GM18868 (cell line): ENCODE measurements around the gene KCNMB2.

Experiments used
- ATAC-seq: cut with Tn5 transposase; IDR thresholded peaks from one replicate; pipeline ENCODE4 v1.9.1; 2021; ENCODE audit warnings: mild to moderate bottlenecking, moderate library complexity; ENCODE audit not compliant: unreplicated experiment

The KCNMB2 gene

GRCh38 chr3:178567611-178568010, 31.4 kb downstream of the KCNMB2 start:
- ATAC-seq = no peak

DNA sequence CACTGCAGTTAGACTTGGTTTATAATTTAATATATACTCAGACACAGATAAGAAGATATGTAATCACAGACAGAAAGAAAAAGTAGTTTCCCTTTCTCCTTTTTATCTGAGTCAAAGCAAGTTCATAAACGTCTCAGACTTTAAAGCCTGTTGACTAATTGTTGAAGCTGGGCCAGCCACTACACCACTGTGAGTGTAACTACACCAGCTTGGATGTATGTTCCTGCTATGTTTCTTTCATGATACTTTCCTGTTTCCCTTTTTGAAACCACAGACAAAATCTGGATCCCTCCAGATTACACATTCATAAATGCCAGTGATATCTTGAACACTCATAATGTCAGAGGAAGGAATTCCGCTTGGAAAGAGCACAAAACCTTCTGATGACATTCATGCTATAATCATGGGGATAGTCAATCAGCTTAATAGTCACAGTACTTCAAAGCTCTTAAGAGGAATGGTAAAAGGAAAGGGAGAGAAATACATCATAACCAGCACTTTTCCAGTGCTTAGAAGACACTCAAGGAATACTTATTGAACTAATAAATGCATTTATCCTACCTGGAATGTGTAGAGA, 32.0 kb downstream of the KCNMB2 start:
- peak; percentile 72 for ATAC-seq

- no peak for ATAC-seq
Observed at GRCh38 chr3:178568911-178569310, 32.7 kb downstream of the KCNMB2 start.

DNA sequence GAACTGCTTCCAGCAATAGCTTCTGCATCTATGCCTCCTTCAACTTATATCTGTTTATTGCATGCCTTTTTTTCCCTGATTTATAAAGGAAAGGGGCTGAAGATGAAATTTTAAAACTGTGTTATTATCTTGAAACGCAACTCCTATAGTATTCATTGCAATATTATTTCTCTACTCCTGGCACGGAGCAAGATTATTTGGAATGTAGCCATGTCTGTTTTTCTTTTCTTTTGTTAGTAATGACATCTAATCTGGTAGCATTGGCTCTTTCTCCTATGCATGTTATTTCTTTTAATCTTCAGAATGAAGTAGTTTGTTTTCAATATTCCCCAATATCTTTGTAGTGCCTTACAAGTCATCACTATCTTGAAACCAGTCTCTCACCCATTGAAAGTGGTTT, 33.6 kb downstream of the KCNMB2 start:
- ATAC-seq = no peak

GRCh38 chr3:178583963-178584575, 47.8 kb downstream of the KCNMB2 start:
- no peak for ATAC-seq

GRCh38 chr3:178584722-178585380, 48.6 kb downstream of the KCNMB2 start:
- ATAC-seq = no peak

- peak; percentile 65 for ATAC-seq
Observed at GRCh38 chr3:178585454-178585853, 49.2 kb downstream of the KCNMB2 start.

DNA sequence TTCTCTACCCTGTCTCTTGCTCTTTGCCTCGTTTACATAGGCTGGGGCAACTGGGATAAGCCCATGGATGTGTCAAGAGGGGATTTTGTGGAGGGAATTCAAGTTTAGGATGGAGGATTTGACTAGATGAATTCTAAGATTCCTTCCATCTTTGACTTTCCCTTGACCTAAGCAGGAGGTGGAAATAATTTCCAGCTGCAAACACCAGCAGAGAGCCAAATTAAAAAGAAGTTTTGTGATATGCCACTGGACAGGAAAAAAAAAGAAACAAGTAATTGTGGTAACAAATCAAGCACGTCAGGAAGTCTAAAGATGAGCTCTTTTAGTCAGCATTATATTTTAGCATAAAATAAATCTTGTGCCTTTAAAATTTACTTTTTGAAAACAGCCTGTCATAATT, 49.8 kb downstream of the KCNMB2 start:
- no peak for ATAC-seq

GRCh38 chr3:178588628-178589027, 52.4 kb downstream of the KCNMB2 start:
- no peak for ATAC-seq

DNA sequence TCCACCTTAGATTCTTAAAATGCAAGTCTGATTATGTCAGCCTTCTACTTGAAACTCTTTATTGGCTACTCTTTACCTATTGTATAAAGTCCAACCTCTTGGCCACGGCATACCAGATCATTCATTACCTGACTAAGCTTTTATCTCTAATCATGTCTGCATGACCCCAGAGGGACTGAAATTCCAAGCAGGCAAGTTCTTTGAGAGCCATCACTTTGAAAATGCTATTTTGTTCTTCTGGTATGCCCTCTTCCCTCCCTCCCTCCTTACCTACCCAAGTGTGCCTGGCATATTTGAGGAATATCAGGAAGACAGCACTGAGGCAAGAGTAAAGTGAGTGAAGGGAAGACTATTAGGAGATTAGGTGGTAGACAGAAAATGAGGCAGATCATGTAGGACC, 57.5 kb downstream of the KCNMB2 start:
- no peak for ATAC-seq

GRCh38 chr3:178597371-178597770, 61.1 kb downstream of the KCNMB2 start:
- ATAC-seq = no peak

DNA sequence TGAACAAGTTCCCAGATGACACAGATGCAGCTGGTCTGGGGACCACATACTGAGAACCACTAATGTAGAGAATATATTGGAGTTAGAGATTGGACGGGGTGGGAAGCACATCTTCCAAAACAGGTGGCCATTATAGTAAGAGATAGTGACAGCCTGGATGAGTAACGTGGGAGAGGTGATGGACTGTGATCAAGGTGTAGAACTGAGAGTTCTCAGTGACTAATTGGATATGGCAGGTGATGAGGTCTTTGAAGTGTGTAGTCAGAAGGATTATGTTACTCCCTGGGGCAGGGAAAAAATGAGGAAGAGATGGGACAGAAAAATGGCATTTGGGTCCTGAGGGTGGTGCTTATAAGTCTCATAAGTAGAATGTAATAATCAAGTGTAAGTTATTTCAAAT, 66.6 kb downstream of the KCNMB2 start:
- no peak for ATAC-seq

DNA sequence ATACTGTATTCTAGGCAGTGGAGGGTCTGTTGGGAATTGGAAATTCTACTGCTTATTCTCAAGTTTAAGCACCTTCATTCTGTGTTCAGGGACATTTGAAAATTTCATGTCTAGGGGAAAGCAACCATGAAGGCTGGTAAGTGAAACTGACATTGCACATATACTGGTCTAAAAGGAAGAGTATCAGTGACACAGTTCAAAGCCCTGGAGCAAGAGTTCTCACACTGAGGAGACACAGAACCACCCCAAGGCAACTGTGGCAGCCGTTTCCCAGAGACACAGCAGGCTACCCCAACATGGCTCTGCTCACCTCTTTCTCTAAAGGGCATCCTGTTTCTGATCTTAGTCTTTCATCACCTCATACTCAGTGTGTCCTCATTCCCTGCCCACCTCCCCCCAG, 67.5 kb downstream of the KCNMB2 start:
- ATAC-seq = peak; percentile 74

DNA sequence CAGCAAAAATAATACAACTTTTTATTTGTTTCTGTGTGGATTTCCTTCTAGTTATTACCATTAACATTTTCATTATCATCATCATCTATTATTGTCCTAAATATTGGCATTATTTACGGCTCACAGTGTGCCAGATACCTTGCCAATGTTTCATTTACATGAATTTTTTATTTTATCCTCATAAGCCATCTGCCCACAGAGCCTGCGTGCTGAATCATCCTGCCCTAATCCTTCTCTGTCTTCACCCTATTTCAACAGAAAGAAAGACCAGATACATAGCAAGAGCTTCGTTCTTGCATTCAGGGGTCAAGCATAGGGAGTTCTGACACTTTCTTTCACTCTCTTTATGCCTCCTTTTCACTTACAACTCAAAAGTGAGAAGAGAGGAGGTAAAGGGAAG, 82.0 kb downstream of the KCNMB2 start:
- ATAC-seq = peak; percentile 46

- ATAC-seq = no peak
Observed at GRCh38 chr3:178618896-178619295, 82.7 kb downstream of the KCNMB2 start.

DNA sequence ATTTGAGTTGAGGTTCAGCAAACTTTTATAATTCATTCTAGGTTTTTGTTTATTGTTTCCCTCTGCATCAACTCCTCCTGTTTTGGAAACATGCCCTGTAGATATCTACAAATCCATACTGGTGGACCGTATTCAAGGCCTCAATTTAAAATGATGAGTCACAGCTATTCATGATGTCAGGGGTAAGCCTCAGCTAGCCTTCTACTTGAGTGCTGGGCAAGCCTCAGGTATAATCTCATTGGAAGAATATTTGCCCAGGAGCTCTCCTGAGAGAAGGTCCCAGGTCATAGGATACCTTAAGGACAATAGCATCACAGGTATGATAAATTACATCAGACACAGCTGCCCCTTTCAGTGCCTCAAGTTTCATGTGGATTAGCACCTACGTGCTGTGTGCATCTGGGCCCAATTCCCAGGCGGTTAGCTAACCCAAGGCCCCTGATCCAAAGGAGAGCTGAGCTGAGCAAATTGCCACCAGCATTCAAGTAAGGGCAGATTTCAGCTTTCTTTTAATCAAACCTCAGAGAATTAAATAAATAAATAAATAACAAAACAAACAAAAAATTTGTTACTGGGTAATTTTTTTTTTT, 87.5 kb downstream of the KCNMB2 start:
- ATAC-seq = no peak

DNA sequence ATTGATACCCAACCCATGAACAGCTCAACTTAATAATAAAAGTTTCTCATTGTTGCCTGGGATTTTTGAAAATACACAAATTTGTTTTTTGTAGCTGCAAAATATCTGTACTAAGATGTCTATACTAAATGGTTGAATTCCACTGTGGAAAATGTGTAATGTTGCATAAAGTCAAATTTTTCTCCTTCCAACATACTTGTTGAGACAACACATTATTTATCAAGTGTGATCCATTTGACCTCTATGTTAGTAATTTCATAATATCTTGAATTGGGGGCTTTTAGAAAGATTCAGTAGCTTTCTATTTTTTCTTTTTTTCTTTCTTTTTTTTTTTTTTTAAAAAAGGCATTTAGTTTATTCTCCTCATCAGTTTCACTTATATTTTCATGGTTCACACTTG, 88.0 kb downstream of the KCNMB2 start:
- no peak for ATAC-seq

DNA sequence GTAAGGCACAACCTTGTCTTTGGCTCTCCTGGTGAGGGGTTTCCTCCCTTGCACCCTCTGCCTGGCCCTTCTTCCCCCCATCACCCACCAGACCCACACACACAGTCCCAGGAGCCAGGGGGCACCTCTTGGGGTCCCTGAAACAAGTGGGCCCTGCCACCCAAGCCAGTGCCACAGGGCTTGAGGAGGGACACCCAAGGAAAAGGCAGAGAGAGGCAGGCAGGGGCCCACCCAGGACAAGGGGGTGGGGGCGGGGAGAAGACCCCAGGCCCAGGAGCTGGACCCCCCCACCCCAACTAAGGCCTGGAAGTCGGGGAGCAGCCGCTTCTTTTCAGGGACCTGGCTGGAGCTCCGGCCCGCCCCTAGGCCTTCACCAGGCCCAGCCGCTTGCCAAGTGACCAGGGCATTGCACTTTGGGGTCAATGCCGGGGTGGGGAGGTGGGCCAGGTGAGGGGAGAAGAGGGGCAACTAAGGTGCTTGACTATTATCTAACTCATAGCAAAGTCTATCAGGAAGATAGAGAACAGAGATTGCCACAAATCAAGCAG, 88.9 kb downstream of the KCNMB2 start:
- ATAC-seq = no peak

GRCh38 chr3:178628037-178628436, 91.8 kb downstream of the KCNMB2 start:
- no peak for ATAC-seq

DNA sequence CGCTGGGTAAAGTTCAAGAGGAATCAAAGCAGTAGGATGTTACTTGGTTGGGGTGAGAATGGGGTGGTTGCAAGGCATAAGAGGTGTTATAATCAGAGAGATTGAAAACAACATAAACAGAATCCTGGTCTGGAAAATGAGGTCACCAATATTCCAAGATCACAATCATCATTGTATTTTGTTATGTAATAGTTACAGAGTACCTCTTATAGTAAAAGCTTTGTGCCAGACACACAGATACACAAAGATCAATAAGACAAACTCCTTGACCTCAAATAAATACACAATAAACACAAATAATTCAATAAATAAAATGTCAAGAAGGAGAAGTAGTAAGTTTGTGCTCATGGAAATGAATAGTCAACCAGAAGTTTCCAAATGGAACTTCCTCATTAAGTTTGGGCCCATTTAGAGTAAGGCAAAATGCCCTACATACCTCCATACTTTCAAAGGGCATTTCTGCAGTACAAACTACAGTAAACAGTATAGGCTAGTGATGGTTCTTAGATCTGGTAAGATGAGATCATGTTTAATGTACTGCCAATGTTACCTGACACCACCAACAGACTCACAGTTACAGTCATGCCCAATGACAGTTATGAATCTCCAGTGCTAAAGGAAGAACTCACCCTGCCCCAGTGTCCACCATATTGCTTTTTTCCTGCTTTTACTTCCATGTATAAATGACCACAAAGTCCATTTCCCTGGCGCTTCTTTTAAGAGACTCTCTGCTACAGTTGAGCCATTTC, 93.4 kb downstream of the KCNMB2 start:
- ATAC-seq = no peak

DNA sequence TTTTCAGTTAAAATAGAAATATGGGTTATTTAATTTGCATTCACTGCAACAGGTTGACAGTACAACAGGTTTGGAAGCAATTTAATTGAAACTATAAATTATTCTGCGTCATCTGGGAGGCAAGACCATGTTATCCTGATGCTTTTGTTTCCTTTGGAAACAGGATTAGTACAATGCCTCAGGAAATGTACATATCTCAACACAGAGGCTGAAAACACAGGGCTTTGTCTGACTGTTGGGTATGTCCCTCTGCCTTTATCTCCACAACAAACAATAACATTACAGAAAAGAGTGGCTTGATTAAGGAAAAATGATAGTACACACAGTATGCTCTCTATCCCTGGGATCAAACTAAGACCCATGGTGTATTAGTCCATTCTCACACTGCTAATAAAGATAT, 95.7 kb downstream of the KCNMB2 start:
- ATAC-seq = no peak
